ENCODE measurements around the gene VWDE.

Gene VWDE

DNA sequence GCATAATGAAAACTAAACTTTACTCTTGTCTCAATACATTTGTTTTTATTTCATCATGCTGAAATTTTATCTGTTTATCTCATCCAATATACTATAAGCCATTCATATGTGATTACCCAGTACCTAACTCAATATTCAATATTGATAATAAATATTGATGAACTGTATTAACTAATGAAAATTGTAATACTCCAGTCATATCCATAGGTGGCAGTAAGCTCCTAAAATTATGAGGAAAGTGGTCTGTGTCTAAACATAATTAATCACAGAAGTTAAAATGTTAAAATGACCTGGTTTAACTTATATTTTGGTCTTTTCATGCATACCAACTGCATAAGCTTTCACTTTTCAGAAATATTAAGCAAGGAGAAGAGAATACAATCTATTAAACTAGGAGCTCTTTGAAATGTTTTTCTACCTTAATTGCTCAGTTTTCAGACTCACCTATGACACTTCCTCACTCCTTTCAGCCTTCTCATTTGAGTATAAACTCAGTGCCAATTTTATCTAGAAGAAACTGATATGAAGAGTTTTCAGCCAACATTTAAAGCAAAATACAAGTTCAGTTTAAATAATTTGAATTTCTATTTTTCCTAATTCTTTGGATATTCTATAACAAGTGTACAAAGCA is 30.5 kb upstream of the VWDE start:
- TF ChIP-seq, protein P1, sequence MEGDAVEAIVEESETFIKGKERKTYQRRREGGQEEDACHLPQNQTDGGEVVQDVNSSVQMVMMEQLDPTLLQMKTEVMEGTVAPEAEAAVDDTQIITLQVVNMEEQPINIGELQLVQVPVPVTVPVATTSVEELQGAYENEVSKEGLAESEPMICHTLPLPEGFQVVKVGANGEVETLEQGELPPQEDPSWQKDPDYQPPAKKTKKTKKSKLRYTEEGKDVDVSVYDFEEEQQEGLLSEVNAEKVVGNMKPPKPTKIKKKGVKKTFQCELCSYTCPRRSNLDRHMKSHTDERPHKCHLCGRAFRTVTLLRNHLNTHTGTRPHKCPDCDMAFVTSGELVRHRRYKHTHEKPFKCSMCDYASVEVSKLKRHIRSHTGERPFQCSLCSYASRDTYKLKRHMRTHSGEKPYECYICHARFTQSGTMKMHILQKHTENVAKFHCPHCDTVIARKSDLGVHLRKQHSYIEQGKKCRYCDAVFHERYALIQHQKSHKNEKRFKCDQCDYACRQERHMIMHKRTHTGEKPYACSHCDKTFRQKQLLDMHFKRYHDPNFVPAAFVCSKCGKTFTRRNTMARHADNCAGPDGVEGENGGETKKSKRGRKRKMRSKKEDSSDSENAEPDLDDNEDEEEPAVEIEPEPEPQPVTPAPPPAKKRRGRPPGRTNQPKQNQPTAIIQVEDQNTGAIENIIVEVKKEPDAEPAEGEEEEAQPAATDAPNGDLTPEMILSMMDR (IDR thresholded peaks at IDR 0.05; ENCODE audit: extremely low read depth, insufficient read depth, missing control alignments): peak; percentile 48
- in situ Hi-C loops (cut with MboI; ENCODE audit: low pct_unique_long_range_greater_than_20kb, low sequenced_read_pairs, unreplicated experiment): no loop called here
- DNase-seq (ENCODE audit: low spot score): peak; percentile 22

DNA sequence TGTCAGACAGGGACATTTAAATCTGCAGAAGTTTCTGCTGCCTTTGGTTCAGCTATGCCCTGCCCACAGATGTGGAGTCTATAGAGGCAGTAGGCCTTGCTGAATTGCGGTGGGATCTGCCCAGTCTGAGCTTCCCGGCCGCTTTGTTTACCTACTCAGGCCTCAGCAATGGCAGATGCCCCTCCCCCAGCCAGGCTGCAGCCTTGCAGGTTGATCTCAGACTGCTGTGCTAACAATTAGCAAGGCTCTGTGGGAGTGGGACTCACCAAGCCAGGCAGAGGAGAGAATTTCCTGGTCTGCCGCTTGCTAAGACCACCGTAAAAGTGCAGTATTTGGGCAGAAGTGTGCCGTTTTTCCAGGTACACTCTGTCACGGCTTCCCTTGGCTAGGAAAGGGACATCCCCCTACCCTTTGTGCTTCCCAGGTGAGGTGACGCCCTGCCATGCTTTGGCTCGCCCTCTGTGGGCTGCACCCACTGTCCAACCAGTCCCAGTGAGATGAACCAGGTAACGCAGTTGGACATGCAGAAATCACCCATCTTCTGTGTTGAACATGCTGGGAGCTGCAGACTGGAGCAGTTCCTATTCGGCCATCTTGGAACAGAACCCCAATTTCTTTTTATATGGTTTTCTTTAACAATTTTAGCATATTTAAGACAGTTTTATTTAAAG is 28.4 kb upstream of the VWDE start:
- TF ChIP-seq, protein P1 (IDR thresholded peaks at IDR 0.05; ENCODE audit: extremely low read depth, insufficient read depth, missing control alignments): no peak
- DNase-seq (ENCODE audit: low spot score): no peak
- in situ Hi-C loops (cut with MboI; ENCODE audit: low pct_unique_long_range_greater_than_20kb, low sequenced_read_pairs, unreplicated experiment): no loop called here

DNA sequence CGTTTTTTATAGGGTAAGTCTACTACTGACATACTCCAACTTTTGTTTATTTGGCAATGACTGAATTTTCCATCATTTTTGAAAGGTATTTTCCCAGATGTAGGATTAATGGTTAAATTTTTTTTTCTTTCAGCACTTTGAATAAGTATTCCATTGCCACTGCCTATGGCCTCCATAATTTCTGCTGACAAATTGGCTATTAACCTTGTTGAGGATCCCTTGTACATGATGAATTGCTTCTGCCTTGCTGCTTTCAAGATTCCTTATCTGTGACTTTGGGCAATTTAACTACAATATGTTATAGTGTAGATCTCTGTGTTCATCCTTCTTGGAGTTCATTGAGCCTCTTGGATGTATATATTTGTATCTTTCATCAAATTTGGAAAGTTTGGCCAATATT is 21.6 kb upstream of the VWDE start:
- DNase-seq (ENCODE audit: low spot score): no peak
- TF ChIP-seq, protein P1 (IDR thresholded peaks at IDR 0.05; ENCODE audit: extremely low read depth, insufficient read depth, missing control alignments): no peak
- in situ Hi-C loops (cut with MboI; ENCODE audit: low pct_unique_long_range_greater_than_20kb, low sequenced_read_pairs, unreplicated experiment): no loop called here

DNA sequence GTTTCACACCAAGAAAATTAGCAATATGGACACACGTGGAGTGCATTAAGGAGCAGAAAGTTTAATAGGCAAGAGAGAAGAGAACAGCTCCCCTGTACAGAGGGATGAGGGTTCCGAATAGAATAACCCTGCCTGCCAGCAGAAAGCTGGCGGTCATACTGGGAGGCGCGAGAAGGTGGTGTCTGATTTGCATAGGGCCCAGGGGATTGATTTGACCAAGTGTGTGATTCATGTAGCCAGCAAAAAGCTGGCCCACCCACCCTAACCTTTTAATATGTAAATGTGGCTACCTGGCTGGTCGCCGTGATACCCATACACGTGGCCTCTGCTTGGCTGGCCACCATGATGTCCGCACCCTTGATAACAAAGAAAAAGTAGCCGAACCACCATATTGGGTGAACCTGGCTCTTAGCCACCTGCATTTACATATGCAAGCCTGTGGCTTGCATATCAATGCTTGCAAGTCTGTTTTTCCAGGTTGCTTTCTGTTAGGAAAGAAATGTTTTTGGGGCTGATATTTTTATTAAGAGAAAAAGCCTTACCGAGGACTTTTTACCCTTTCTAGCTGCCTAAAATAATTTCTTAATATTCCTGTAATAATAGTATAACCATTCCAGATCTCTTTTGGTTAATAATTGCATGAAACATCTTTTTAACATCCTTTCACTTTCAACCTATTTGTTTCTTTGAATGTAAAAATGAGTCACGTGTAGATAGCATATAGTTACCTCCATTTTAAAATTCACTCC is 20.5 kb upstream of the VWDE start:
- in situ Hi-C loops (cut with MboI; ENCODE audit: low pct_unique_long_range_greater_than_20kb, low sequenced_read_pairs, unreplicated experiment): no loop called here
- DNase-seq (ENCODE audit: low spot score): no peak
- TF ChIP-seq, protein P1 (IDR thresholded peaks at IDR 0.05; ENCODE audit: extremely low read depth, insufficient read depth, missing control alignments): no peak

DNA sequence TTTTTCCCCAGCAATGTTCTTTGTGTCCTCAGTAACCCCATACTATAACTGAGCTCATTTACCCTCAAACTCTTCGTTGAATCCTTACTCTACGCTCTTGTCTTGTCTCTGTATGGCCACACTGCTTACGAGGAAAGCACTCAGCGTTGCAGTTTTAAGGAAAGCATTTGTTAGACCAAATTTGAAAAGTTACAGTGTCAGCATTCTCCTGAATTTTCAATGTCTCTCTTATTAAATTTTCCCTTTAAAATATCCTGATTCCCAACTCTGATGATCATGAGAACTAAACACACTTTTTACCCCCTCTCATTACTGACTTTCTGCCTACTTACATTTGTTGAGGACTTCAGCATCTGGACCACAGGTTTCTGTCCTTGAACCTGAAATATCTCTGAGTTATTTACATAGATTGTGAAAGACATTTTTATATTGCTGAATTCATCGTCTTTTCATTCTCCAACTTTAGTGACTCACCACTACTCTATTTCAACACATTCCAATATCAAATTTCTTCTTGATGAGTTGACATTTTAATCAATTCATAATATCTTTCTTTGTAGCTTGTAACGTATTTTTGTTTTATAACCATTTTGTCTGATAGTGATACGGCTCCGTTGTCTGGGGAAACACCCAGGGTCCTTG is 19.8 kb upstream of the VWDE start:
- TF ChIP-seq, protein P1 (IDR thresholded peaks at IDR 0.05; ENCODE audit: extremely low read depth, insufficient read depth, missing control alignments): no peak
- in situ Hi-C loops (cut with MboI; ENCODE audit: low pct_unique_long_range_greater_than_20kb, low sequenced_read_pairs, unreplicated experiment): no loop called here
- DNase-seq (ENCODE audit: low spot score): no peak

DNA sequence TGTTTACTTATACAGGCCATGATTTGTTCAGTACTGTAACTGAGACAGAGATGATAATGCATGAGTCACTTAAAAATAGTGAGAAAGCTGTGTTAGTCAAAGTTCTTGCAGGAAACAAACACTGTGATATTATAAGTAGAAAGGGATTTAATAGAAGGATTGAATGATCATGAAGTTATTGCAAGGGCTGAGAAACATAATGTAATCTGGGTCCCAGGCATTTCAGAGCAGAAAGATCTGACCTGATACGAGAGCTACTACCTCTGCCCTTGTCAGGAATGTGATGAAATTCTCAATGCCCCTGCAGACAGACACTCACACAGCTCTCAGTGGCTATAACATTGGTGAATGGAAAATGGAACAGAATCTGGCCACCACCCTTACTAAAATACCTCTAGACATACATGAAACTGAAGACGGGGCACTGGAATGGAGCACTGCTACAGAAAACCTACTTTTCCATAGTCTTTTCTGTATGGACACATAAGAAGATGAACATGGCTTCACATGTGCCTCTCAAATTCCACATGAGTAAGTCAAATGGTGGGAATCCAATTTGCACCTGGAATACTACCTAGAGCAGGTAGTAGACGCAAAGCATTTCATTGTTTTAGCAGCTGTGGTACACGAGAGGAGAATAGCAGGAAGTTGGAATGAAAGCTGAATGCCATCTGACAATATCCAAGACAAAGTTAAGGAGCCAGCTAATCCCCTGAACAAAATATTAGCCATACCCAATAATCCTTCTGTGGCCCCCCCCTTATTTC is 19.1 kb upstream of the VWDE start:
- no peak for DNase-seq (ENCODE audit: low spot score)
- in situ Hi-C loops (cut with MboI; ENCODE audit: low pct_unique_long_range_greater_than_20kb, low sequenced_read_pairs, unreplicated experiment): no loop called here
- TF ChIP-seq, protein P1 (IDR thresholded peaks at IDR 0.05; ENCODE audit: extremely low read depth, insufficient read depth, missing control alignments): no peak

Measured in GM13977 (cell line).